AG08395 (cell line): ENCODE data around the gene PNKP.
A peak's percentile ranks its signal among the peaks of the same experiment; 100 is the strongest.

Experiments used
- DNase-seq: peaks from one replicate; pipeline ENCODE4 v3.0.0; 2012; ENCODE audit warnings: mixed read lengths, low spot score

PNKP gene

DNA sequence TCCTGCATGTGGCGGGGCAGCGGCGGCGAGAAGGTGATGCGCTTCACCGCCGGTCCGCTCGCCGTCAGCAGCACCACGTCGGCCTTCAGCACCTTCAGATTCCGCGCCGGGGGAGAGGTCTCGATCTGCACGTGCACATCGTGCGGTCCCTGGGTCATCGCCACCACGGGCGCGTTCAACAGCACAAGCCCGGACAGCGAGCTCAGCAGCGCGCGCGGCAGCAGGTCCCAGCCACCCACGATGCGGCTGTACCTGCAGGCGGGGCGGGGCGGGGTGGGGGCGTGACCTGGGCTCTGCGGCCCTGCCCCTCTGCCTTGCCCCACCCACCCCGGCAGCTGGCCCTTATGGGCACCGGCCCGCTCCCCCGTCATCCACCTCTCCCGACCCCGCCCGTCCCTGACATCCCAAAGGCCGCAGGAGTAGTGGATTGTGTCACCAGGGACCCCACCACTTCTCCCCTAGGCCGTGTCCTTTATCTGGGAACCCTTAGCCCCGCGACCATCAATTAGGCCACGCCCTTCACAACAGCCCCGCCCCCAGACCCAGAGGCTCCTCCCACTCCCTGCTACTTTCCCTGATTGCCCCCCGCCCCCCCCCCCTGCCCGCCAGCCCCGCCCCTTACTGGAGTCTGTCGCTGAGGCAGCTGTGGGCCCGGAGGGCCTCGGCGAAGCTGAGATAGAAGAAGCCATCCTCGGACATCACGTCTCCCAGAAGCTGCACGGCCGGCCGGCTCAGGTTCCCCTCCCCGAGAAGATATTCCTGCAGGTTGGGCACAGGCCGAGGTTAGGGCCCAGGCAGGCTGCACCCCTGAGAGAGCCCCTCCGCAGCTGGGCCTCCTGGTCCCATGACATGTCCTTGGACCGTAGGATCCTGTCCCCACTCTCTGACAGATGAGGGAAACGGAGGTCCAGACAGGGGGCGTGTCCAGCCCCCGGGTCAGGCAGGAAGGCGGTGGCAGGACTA, 23.3 kb upstream of the PNKP start:
- no peak for DNase-seq

DNA sequence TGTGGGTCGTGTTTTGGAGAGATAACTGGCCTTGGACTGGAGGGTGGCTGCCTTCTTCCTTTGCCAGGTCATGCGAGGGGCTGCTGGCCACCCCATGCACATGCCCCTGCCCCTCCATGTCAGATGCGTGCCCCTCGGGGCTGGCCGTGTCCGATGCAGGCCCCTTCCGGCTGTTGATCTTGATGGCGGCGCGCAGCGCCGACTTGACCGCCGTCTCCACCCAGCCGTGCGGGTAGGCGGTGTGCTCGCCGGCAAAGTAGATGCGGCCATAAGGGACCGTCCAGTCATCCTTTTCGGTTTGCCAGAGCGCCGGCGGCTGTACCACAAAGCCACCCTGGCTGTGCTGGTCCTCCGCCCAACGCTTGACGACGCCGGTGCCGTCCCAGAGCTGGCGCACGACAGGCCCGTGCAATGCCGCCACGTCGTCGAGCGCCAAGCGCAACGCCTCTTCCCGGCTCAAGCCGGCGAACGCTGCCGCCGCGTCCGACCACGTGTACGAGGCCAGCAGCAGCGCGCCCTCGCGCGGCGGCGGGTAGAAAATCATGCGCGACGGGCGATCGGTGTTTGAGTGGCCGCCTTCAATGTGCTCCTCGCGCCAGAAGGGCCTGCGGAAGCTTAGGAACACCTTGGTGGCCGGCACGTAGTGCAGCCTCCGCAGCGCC, 22.4 kb upstream of the PNKP start:
- DNase-seq, result peak; percentile 50

DNA sequence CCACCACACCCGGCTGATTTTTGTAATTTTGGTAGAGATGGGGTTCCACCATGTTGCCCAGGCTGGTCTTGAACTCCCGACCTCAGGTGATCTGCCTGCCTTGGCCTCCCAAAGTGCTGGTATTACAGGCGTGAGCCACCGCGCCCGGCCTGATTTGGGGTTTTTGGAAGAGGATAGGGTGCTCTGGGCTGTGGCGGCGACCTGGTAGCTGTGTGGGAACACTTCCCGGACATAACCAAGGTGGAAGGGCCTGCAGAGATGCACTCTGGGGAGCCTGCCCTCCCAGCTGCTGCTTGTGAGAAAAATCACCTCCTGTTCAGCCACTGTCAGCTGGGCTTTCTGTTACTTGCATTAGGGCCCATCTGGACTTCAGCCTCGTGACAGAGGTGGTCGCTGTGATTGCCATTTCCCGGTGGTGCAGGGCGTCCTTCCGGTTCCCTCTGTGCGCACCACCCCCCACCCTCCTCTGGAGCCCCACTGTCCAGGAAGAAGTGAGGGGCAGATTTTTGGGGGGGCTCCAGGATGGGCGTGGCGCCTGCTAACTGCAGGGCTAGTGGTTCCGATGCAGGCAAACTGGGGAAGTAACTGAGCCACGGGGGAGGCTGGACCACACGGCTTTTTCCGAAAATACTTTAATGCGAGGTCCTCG, 21.8 kb upstream of the PNKP start:
- DNase-seq, result no peak

DNA sequence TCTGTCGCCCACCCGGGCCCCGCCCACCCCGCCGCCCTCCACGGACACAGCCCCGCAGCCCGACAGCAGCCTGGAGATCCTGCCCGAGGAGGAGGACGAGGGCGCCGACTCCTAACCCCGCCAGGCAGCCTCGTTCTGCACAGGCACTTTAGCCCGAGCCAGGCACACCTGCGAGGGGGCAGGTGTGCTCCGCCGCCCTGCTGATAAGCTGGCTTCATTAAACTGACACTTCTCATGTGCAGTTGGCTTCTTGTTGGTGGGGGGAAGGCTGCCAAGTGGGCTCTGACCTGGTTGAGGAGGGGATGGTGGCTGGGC, 21.1 kb upstream of the PNKP start:
- no peak for DNase-seq

DNA sequence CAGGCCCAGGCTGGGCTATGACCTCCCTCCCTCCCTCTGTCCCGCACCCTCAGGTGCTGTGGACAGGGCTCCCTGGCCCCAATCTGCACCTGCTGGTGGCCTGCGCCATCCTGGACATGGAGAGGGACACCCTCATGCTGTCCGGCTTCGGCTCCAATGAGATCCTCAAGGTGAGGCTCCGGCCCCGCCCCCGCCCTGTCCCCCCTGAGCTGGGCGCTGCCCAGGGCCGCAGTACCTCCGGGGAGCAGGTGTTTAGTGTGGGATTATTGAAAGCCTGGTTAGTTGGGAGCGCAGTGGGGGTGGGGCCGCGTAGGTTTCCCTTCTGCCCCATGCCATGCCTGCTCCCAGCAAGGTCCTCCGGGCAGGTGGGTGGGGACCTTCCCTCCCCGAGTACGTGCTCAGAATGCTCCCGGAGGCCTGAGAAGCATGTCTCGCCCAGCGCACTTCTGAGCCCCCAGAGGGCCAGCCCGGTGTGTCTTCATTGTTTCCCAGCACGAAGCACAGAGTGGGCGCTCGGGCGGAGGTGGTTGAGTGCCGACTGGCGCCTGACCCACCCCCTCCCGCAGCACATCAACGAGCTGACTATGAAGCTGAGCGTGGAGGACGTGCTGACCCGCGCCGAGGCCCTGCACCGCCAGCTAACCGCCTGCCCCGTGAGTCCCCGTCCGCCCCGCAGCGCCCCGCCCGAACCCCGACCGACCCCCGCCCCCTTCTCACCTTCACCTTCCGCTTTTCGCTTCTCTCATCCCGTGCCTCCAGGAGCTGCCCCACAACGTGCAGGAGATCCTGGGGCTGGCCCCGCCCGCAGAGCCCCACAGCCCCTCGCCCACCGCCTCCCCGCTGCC, 20.5 kb upstream of the PNKP start:
- no peak for DNase-seq

DNA sequence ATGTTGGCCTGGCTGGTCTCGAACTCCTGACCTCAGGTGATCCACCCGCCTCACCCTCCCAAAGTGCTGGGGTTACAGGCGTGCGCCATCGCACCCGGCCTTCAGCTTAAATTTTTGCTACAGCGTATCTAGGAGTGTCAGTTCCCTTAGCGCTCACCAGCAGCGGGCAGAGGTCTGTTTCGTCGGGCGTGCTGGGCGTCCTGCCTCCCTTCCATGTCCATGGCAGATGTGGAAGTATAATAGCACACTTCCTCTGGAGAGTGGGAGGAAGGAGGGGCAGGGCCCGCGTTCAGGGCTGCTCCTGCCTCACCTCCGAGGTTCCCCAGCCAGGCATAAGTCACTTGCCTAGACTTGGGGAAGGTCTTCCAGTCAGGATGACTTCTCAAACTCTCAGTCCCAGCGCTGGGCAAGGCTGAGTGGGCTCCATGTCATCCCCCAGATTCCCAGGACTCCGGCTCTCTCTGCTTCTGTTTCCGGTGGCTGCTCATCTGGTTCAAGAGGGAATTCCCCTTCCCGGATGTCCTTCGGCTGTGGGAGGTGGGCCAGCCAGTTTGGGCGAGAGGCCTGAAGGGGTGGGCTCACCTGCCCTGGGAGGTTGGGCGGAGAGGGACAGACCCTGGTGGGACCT, 19.8 kb upstream of the PNKP start:
- no peak for DNase-seq

DNA sequence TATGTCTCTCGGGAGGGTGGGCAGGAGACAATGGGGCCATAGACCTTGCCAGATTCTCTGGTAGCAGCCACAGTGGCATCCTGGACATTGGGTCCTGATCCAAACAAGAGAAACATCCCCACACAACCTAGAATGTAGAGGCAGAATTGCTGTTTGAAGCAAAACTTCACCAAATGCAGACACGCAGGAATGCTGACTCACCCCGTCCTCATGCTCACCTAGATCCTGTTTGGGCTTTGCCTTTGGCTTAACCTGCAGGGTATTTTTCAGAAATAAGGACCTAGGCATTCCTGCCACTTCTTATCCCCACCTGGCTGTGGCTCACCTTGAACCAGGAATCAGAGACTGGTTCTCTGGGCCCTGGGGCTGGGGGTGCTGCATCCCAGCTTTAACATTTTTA, 17.4 kb upstream of the PNKP start:
- DNase-seq, result no peak

DNA sequence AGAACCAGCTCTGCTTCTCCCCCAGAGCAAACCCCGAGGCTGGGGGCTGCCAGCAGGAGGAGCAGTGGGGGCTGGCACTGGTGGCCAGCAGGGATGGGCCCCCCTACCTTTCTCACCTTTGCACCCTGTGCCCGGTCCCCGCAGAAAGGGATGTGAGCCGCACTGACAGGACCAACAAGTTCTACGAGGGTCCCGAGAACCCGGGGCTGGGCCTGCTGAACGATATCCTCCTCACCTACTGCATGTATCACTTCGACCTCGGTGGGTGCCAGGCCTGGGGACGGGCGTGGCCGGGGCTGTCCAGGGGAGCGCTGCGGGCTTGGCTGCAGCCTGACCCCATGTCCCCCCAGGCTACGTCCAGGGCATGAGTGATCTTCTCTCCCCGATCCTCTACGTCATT, 16.7 kb upstream of the PNKP start:
- DNase-seq, result no peak

DNA sequence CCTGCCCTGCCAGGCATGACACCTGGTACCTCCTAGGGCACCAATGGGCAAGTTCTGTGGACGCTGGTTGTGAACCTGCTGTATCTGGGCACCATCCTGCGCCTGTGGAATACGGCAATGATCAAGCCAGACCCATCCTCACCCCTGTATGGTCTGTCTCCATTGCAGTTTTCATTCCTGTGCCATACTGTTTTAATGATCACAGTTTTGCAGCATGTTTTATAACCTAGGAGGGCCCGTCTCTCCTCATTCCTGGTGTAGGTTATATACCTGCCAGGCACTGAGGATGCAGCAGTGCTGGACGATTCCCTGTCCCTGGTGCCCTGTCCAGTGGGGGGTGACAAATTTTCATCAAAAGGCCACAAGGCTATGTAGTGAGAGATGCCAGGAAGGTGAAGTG, 15.7 kb upstream of the PNKP start:
- DNase-seq, result no peak

DNA sequence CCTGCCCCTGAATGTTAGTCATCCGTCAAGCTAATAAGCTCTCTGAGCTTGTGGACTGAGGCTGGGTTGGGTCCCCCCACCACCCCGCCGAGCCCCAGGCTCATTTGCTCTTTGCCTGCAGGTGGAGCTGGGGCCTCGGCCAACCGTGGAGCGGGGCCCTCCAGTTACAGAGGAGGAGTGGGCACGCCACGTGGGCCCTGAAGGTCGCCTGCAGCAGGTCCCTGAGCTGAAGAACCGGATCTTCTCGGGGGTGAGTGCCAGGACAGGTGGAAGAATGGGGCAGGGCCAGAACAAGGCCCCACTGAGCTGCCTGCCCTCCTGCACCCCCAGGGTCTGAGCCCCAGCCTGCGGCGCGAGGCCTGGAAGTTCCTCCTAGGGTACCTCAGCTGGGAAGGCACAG, 15.3 kb upstream of the PNKP start:
- no peak for DNase-seq

DNA sequence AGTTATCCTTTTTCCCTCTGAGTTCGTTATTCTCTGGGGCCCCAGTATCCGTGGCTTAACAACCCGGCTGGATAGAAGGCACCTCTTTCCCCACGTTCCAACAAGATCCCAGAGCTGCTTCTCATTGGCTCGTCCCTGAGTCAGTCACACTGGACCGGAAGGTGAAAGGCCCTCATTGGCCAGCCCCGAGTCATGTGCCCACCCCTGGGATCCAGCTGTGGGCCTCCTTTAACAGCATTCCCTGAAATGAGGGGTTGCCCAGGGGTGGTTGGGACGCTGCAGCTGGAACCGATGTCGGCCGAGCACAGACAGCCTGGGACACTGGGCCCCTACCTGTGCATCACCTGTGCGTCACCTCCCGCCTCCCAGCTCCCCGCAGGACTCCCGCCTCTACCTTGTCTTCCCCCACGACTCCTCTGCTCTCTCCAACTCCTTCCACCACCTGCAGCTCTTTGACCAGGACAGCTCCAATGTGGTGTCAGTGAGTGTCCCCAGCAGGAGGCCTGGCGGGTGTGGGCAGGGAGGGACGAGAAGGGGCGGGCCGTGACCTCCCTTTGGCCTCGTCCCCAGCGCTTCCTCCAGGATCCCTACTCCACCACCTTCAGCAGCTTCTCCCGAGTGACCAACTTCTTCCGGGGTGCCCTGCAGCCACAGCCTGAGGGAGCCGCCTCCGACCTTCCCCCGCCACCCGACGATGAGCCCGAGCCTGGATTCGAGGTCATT, 14.5 kb upstream of the PNKP start:
- DNase-seq, result no peak

DNA sequence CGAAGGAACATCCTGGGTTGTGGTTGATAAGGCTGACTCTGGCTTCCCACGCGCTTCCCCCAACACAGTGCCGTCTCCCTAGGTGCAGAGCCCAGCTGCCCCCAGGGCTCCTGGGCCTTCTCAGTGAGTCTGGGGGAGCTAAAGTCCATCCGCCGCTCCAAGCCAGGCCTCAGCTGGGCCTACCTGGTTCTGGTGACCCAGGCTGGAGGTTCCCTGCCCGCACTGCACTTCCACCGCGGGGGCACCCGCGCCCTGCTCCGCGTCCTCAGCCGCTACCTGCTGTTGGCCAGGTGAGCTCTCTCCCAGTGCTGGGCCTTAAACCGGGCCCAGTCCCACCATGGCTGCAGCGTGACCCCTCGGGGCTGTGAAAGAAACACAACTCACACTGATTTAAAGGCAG, 13.8 kb upstream of the PNKP start:
- no peak for DNase-seq

DNA sequence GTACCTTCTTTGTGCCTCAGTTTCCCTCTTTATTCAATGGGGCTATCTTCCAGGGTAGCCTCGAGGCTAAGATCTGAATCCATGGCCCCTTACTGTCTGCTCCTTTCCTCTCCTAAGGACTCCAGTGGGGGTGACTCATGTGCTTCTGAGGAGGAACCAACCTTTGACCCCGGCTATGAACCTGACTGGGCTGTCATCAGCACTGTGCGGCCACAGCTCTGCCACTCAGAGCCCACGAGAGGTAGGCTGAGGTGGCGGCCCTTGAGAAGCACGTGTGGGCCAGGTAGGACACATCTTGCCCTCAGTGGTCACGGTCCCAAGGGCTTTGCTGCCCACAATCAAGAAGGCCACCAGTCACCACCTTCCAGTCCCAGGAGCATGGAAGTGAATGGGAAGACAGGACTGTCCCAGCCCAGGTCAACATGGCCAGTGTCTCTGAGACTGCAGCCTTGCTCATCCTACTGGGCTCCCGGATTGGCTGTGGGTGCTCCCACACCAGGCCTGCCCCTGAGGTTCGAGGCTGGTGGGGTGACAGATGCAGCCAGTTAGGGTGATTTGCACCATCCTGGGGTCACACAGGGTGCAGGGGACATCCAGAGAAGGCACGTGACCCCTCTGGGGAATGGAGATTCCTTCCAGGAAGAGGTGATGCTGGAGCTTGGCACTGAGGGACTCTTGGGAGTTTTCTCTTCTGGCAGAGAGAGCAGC, 12.9 kb upstream of the PNKP start:
- no peak for DNase-seq

DNA sequence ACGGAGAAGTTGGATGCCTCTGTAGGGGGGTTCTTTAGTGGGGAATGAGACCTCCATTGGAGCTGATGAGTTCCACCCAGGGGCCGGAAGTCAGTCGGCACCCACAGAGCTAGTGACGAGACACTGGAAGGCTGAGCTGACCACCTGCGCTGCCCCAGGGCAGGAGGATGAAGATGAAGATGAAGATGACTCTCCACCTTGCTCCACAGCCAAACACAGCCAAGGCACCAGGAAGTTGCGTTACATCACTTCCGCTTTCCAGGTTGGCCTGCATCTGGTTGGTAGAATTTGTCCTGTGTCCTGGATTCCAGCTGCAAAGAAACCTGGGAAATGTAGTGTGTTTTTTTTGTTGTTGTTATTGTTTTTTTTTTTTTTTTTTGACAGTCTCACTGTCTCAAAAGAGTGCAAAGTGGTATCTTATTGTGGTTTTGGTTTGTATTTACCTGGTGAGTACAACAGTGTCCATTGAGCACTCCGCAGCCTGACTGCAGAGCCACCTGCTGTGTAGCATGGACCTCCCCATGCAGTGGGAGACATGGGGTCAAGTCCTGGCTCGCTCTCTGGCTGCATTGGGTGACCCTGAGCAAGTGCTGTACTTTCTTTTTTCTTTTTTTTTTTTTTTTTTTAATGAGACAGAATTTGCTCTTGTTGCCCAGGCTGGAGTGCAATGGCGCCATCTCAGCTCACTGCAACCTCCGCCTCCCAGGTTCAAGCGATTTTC, 12.0 kb upstream of the PNKP start:
- DNase-seq, result no peak

DNA sequence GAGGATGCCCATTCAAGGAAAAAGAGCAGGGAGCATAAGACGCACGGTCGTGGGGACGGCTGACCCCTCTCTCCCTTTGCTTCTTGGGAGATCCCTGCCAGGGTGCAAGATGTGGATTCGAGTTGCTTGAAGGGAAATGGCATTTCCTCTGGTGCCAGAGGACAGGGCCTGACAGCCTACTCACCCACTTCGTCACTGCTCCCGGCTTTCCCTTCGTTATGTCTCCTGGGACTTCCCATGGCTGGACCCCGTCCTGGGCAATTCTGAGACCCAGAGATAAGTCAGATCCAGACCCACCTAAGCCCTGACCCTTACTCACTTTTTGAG, 11.3 kb upstream of the PNKP start:
- no peak for DNase-seq

DNA sequence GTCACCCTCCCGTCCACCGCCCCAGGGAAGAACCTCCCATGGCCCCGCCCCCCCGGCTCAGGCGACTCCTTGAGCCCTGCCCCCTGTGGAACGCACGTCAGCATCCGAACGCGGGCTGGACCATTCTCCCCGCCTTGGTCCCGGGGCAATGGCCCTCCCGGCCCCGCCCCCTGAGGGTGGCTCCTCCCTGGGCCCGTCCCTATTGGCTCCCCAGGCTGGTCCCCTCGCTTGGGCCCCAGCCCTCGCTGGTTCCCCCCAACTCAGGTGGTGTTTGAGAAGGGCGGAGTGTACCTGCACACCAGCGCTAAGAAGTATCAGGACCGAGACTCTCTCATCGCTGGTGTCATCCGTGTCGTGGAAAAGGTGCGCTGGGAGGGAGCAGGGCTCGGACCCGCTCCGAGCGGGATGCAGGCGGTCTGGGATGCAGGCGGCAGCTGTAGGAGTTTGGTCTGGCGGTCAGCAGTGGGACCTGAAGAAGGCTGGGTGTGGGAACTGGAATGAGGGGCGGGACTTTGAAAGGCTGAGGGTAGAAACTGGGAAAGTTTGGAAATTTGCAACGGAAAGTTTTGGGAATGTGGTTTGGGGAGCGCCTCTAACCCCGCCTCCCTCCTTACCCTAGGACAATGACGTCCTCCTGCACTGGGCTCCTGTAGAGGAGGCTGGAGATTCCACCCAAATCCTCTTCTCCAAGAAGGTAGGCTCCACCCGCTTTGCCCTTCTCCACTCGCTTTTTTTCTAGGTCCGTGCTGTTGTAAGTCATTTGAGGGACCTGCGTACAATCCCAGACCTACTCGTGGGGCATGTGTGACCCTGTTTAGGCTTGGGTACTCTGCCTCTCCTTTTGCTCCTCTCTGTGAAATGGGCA, 10.7 kb upstream of the PNKP start:
- DNase-seq, result peak; percentile 98

DNA sequence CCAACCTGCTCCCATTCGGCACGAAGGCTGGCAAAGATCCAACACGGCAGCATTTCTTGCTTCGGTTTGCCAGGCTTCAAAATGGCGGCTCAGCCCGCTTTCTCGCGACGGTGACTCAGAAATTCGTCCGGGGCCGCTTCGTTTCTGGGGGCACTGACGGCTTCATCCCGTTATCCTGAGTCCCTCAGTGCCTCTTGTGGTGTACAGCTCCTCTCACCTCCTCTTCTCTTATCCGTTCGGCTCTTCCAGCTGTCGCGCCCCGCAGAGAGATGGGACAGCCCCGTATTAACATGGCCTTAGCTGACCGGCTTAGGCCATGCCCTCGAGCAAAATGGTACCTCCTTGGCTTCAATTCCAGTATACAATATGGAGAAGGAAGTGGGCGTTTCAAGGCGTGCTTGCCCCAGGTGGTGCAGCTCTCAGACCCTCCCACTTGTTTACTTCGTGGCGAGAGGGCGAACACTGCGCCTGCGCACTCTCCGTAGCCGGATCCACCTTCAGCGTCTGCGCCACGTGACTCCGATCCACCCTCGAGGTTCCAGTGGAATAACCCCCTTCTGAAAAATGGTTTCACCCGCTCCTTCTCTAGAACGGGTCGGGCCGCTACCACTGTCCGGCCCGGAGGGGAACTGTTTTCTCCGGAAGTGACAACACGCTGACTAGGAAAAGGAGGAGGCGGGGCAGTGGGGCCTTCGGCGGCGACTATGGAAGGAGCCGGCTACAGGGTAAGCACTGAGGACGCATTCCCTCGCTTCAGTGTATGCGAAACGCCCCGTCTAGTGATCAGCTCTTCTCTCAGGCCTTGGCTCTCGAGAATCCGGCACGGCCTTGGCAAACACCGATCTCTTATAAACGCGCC, 9.9 kb upstream of the PNKP start, which contains the start of the genes AKT1S1 and TBC1D17:
AKT1S1 (minus strand) TSS at position 336 of the 859 bp plus-strand sequence. CDS start 4,060 bp downstream, outside the sequence.
TBC1D17 (plus strand) TSS at position 683 of the 859 bp plus-strand sequence; CDS start at position 705, 22 bp downstream.
- peak; percentile 100 for DNase-seq
